ENCODE data around the gene THAP7.

Gene THAP7

GRCh38 chr22:21030621-21031544, 29.0 kb upstream of the THAP7 start:
- DNase-seq: no peak

- DNase-seq: no peak
Observed at GRCh38 chr22:21030032-21030431, 28.1 kb upstream of the THAP7 start.

DNA sequence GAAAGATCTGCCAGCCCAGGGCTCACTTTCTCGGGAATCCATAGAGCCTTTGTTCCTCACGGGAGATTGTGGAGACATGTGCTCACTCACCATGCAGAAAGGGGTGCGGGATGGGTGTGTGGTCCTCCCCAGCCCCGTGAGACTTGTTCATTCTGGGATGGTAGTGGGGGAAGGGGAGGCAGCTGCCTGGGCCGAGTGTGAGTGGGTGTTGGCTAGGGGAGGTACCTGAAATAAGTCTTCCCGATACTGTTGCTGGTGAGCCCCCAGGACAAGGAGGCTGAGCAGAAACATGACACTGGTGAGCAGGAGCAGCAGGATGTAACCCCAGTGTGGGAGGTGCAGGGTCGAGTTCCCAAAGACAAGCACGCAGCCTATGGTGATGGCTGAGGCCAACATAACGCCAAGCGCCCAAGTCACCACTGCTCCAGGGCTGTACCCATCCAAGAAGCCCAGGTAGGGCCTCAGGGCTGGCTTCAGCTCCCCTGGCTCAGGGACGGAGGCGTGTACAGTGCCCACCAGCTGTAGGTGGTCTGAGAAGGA, 27.6 kb upstream of the THAP7 start:
- no peak for DNase-seq

GRCh38 chr22:21028277-21029251, 26.6 kb upstream of the THAP7 start:
- DNase-seq: no peak

GRCh38 chr22:21026783-21027692, 25.1 kb upstream of the THAP7 start:
- DNase-seq: no peak

GRCh38 chr22:21025763-21026755, 24.1 kb upstream of the THAP7 start:
- no peak for DNase-seq

DNA sequence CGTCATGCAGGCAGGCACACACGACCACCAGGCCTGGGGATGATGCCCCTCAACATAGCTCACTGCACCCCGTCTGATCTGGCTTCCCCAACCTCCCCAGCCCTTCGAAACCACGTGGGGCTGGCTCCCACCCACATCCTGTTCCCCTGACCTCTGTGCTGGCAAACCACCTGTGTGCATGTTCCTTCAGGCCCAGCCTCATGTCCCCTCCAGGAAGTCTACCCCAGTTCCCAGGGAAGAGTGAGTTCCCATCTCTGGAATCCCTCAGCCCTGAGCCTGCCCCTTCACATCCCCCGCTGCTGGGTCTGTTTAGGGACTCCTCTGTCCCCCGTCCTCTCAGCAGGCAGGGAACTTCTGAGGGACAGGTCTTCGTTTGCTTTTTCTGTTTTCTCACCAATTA, 23.3 kb upstream of the THAP7 start:
- no peak for DNase-seq

GRCh38 chr22:21022955-21023614, 21.2 kb upstream of the THAP7 start:
- DNase-seq: no peak

DNA sequence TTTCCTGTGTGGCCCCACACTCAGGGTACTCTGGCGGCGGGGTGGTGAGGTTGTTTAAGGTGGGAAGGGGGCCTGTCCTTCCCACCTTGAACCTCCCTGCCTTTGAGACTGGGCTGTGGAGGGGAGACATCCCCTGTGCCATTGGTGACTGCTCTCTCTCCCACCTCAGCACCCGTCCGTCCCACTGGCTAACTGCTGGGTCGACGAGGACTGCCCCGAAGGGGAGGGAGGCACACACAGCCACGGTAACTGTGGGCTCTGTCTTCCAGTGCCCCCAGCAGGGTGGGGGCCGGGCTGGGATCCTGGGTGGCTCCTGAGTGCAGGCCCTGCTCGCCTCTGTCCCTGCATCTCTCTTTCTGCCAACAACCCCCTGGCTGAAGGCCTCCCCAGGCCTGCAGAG, 20.6 kb upstream of the THAP7 start:
- DNase-seq: no peak

DNA sequence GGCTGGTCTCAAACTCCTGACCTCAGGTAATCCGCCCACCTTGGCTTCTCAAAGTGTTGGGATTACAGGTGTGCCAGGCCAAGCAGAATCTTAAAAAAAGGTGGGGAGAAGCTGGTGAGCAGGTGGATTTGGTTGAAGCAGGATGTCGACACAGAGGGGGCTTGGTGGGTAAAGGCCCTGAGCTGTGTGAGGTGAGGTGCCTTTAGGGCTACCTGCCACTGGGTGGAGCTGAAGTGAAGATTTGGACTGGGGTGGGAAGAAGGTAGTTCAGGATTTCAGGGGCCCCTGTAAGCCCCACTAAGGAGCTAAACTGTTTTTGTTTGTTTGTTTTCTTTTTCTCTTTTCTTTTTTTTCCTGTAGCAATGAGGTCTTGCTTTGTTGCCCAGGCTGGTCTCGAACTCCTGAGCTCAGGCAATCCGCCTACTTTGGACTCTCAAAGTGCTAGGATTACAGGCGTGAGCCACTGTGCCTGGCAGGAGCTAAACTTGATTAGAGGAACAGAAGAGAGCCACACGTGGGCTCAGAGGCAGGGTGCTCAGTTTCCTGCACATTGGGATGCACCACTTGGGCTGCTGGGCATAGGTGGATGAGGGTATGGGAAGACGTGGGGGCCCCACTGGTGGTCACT, 19.0 kb upstream of the THAP7 start:
- DNase-seq: peak in 1 of 3 experiments; percentile 28

- DNase-seq: no peak
Observed at GRCh38 chr22:21018314-21018713, 16.4 kb upstream of the THAP7 start.

- no peak for DNase-seq
Observed at GRCh38 chr22:21016644-21017420, 14.9 kb upstream of the THAP7 start.

DNA sequence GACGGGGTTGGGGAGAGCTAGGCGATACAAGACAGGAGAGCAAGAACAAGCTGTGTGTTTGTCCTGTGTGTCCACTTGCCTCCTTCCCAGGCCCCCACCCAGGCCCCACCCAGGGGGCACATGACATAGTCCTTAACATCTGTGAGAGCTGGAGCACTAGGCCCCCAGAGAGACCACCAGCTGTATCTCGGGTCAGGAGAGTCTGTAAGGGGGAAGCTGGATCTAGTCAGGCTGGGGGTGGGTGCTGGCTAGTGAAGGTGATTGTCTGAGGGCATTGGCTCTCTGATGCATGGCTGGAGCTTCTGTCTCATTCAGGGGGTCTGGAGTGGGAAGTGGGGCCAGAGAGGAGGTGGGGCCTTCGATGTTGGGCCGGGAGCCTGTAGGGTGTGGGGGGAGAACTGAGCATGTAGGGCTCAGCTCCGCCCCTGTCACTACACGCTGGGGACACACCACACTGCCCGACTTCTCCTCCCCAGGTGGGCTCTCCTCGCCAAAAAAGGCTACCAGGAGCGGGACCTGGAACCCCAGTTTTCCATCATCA, 13.6 kb upstream of the THAP7 start:
- DNase-seq: peak in 1 of 3 experiments; percentile 30

- DNase-seq: peak in 2 of 3 experiments; percentile 76 to 81
Observed at GRCh38 chr22:21014726-21015465, 13.0 kb upstream of the THAP7 start, which contains the start of gene P2RX6. P2RX6 (plus strand) TSS chr22:21015165; CDS start chr22:21015175, 10 bp downstream.

GRCh38 chr22:21014202-21014725, 12.3 kb upstream of the THAP7 start:
- DNase-seq: peak; percentile 93 to 96 (median 95)

GRCh38 chr22:21013657-21014201, 11.8 kb upstream of the THAP7 start:
- DNase-seq: peak in 1 of 3 experiments; percentile 49
